ENCODE results near the gene RIC8A.

Gene RIC8A

DNA sequence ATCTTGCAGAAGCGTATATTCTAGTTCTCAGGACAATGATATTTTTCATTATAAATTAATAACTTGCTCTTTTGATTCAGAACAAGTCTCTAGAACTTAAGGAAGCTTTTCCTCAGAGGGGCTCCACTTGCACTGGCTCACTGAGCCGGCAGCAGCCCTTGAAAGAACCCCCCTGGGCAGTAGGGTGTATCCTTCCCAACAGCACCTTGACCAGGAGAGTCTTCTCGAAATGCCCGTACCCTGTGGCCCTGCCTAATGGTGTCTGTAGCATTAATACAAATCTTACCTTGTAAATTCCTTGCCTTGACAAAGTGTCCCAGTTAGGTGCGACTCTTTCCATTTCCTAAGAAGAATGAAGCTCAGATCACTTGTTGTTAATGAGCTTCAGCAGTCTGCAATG lies 42.8 kb downstream of the RIC8A start:
- DNase-seq (ENCODE audit: low read depth), result no peak

DNA sequence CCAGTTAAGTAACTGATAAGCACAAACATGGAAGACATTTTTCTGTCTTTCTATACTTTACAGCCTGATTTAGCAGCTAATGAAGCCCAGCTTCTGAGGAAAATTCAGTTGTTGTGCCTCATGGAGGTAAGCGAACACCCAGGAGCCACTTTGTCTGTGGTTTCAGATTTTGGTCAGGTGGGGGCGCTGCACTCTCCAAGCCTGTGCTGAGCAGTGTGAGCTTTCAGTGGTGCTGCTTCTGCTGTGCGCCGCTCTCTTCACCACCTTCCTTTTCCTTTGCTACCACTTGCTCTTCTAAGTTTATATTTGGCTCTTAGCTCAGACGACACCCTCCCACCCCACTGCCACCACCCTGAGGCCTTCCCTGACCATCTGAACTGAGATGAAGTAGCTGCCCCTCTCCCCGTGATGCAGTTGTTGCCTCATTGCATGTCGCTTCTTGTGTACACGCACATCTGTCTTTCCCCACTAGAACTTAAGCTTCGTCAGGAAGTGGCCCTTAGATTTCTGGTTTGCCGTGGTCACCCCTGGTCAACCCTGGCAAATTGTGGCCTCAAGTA lies 43.3 kb downstream of the RIC8A start:
- DNase-seq (ENCODE audit: low read depth), result no peak

DNA sequence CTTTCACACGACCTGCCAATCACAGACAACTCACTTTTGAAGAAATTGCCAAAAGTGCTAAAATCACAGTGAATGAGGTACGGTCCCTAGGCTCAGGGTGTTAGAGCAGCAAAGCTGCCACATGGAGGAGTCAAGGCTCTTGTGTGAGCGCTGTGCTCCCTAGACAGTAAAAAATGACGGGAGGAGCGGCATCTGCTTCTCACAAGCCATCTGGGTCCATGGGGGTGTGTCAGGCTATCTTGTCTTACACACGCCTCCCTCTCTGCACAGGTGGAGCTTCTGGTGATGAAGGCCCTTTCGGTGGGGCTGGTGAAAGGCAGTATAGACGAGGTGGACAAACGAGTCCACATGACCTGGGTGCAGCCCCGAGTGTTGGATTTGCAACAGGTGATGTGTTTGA lies 44.0 kb downstream of the RIC8A start:
- DNase-seq (ENCODE audit: low read depth), result no peak

GRCh38 chr11:252666-253065 lies 45.2 kb downstream of the RIC8A start:
- DNase-seq (ENCODE audit: low read depth), result no peak

GRCh38 chr11:253160-253885 lies 45.8 kb downstream of the RIC8A start:
- DNase-seq (ENCODE audit: low read depth), result no peak

DNA sequence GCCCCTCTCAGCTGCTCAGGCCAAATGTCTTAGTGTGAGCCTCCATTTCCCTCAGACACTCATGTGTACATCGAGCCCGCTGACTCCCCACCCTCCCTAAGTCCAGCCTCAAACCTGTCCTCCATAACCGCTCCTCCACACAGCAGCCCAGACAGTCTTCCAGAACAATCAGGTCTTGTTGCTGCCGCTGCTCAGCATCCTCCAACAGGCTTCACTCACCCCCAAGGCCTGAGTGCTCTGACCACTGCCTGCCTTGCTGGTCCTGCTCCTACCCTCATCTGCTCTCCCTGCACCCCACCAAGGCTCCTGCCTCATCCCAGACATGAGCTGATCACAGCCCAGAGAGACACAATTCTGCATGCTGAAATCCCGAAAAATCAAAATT lies 46.4 kb downstream of the RIC8A start:
- DNase-seq (ENCODE audit: low read depth), result no peak

DNA sequence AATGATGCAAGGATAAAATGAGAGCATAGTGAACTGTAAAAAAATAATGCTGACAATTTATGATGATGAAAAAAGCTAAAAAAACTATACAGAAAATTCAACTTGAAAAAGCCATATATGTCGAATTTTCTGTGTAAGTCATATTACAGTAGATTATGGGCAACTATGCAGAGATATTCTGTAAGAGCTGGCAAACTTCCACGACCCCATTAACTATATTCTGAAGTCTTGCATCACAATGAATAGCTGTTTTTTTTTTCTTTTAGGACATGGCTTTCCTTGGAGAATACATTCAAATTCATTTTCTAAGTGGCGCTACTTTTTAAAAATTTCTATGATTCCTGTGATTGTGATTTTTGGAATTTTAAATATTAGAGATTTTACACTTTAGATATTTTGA lies 47.7 kb downstream of the RIC8A start:
- no peak for DNase-seq (ENCODE audit: low read depth)

DNA sequence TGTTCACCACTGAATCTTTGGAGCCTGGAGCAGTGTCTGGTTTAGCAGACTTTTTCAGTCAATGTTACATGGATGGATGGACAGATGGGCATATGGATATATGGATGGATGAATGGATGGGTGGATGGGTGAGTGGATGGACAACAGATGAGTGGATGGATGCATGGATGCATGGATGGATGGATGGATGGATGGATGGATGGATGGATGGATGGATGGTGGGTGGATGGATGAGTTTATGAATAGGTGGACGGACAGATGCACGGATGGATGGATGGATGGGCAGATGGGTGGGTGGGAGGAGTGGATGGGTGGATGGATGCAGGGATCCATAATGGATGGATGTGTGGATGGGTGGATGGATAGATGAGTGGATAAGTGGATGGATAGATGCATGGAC lies 48.3 kb downstream of the RIC8A start:
- no peak for DNase-seq (ENCODE audit: low read depth)

GRCh38 chr11:256952-257737 lies 49.6 kb downstream of the RIC8A start:
- DNase-seq (ENCODE audit: low read depth), result no peak

- DNase-seq (ENCODE audit: low read depth), result no peak
Observed at GRCh38 chr11:257766-258493, 50.4 kb downstream of the RIC8A start.

GRCh38 chr11:259413-259812 lies 51.9 kb downstream of the RIC8A start:
- DNase-seq (ENCODE audit: low read depth), result no peak

DNA sequence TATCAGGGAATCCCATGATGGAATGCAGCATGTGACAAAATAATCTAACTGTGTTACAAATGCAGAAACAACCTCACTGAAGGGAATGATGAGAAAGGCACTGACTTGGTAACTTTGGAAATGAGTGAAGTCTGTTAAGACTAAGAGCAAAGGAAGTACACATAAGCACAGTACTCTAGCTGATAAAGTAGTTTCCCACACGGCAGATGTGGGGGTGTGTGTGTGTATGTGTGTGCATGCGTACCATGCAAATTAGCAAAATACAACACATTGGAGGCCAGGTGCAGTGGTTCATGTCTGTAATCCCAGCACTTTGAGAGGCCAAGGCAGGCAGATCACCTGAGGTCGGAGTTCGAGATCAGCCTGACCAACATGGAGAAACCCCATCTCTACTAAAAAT lies 54.1 kb downstream of the RIC8A start:
- no peak for DNase-seq (ENCODE audit: low read depth)

All from non-pigmented ciliary epithelial cell (primary cell).